ENCODE data around the gene DNAH14. TPM values are rescaled to one million over a fixed set of nuclear protein-coding genes. Genes with fewer than 3 reads are reported as not detected.

DNAH14 gene
- total RNA-seq, 4 donors from 2014 or later, result 9.5 to 32.4 (median 14.8) TPM

GRCh38 chr1:225446981-225447615 is 517.6 kb downstream of the DNAH14 start:
- TF ChIP-seq CTCF (IDR thresholded peaks at IDR 0.05) (no peak), POLR2AphosphoS5 (IDR thresholded peaks at IDR 0.05) (no peak), EP300 (IDR thresholded peaks at IDR 0.05) (no peak), POLR2A (IDR thresholded peaks at IDR 0.05) (no peak)
- ATAC-seq, result peak; percentile 2
- H3K27ac ChIP-seq, result peak overlapping the region; percentile 78 to 93 (median 88)

GRCh38 chr1:225447650-225448089 is 518.2 kb downstream of the DNAH14 start:
- Histone ChIP-seq H3K36me3 (no peaks in the 10 kb centered on the region), H3K9me3 (no peaks in the 10 kb centered on the region), H3K4me1 (peaks cover 15 to 93% (median 32%) of the 10 kb centered on the region in 3 donors), H3K4me3 (peak overlapping the region; percentile 25 to 43), H3K27ac (peak overlapping the region; percentile 78 to 93 (median 88)), H3K27me3 (no peaks in the 10 kb centered on the region)
- 0 to 17% methylated on average over 3 to 8 of the region's 8 CpGs for WGBS, 2 donors (ENCODE audit: low coverage in 1 of 2)
- ATAC-seq, result peak; percentile 78
- TF ChIP-seq POLR2AphosphoS5 (IDR thresholded peaks at IDR 0.05) (peak; percentile 83), CTCF (IDR thresholded peaks at IDR 0.05) (no peak), EP300 (IDR thresholded peaks at IDR 0.05) (peak; percentile 60)

More at GRCh38 chr1:225446981-225447615, 517.6 kb downstream of the DNAH14 start:
- Histone ChIP-seq H3K27me3 (no peaks in the 10 kb centered on the region), H3K4me1 (peaks cover 15 to 98% (median 32%) of the 10 kb centered on the region in 3 donors), H3K4me3 (peak overlapping the region in 1 of 2 donors; percentile 43), H3K9me3 (no peaks in the 10 kb centered on the region), H3K36me3 (no peaks in the 10 kb centered on the region)
- WGBS, 2 donors (ENCODE audit: low coverage in 1 of 2), result 47% methylated on average over 3 of the region's 9 CpGs; no CpG with 5 or more reads in 1 of the 2 donors

- no peak for TF ChIP-seq CTCF (IDR thresholded peaks at IDR 0.05)
- TF ChIP-seq POLR2A (IDR thresholded peaks at IDR 0.05), result peak in 1 of 2 donors; percentile 12
- no peaks in the 10 kb centered on the region for H3K27me3 ChIP-seq
- no peaks in the 10 kb centered on the region for H3K36me3 ChIP-seq
- H3K4me1 ChIP-seq, result peaks cover 15 to 92% (median 32%) of the 10 kb centered on the region in 3 donors
- no peaks in the 10 kb centered on the region for H3K9me3 ChIP-seq
- WGBS, 2 donors (ENCODE audit: low coverage in 1 of 2), result 0 to 21% methylated on average over 3 to 5 of the region's 9 CpGs
- H3K27ac ChIP-seq, result peak overlapping the region; percentile 78 to 93 (median 88)
- H3K4me3 ChIP-seq, result peak overlapping the region; percentile 25 to 43
- peak; percentile 22 for ATAC-seq
These were observed 518.8 kb downstream of the DNAH14 start for GRCh38 chr1:225448146-225448805.
